Activated CD8-positive, alpha-beta T cell treated with anti-CD3 and anti-CD28 coated beads for 36 hours (primary cell): Measurements from ENCODE around the gene LGI4. TPM values are rescaled to one million over a fixed set of nuclear protein-coding genes. Genes with fewer than 3 reads are reported as not detected.

Experiments used
- ATAC-seq: fragments of 200-7000 bp; cut with Tn5 transposase; one replicate; pipeline ENCODE4 v1.10.0; 2021; ENCODE audit warnings: mild to moderate bottlenecking, moderate library complexity
- CTCF ChIA-PET: fragments of 350-600 bp; sonication (Branson Sonifier 250); formaldehyde crosslinking; loops from one replicate; lab custom pipeline; 2021; ENCODE audit warnings: antibody characterized with exemption; lab: Charles Lee
- POLR2A ChIA-PET: fragments of 350-600 bp; sonication (Branson Sonifier 250); formaldehyde crosslinking; loops from one replicate; lab custom pipeline; 2021; ENCODE audit warnings: antibody characterized with exemption; lab: Charles Lee
- DNase-seq: peaks from one replicate; pipeline ENCODE4 v3.0.0-alpha.2; 2020
- H3K27ac Mint-ChIP-seq: one replicate; pipeline ENCODE4 v1.8.0; 2021; ENCODE audit warnings: mild to moderate bottlenecking, mixed read lengths
- H3K27me3 Mint-ChIP-seq: one replicate; pipeline ENCODE4 v1.8.0; 2021; ENCODE audit warnings: mixed read lengths
- H3K36me3 Mint-ChIP-seq: one replicate; pipeline ENCODE4 v1.8.0; 2021; ENCODE audit warnings: low read depth, mixed read lengths
- H3K4me1 Mint-ChIP-seq: one replicate; pipeline ENCODE4 v1.8.0; 2021; ENCODE audit warnings: low read depth, mixed read lengths
- H3K4me3 Mint-ChIP-seq: one replicate; pipeline ENCODE4 v1.8.0; 2021; ENCODE audit warnings: mild to moderate bottlenecking, moderate library complexity, mixed read lengths
- H3K9me3 Mint-ChIP-seq: one replicate; pipeline ENCODE4 v1.8.0; 2021; ENCODE audit warnings: mixed read lengths
- intact Hi-C: fragments of 100-400 bp; cut with micrococcal nuclease; formaldehyde crosslinking; loops from one replicate; pipeline ENCODE4 v1.10.0; 2022
- total RNA-seq, 2 experiments: library from RNA; stranded (reverse); gene quantifications; one replicate each; pipeline ENCODE4 v1.2.3, GENCODE V29; 2021
- TF ChIP-seq, protein P1 (sequence below): fragments of 200-600 bp; IDR thresholded peaks from one replicate; pipeline ENCODE4 v1.8.0; 2022; ENCODE audit warnings: antibody characterized with exemption, mild to moderate bottlenecking

The LGI4 gene
- total RNA-seq, 2 experiments from 2014 or later, result 0.25 to 0.27 TPM

- Mint-ChIP-seq H3K27me3 (peaks cover 7% of the 10 kb centered on the region), H3K4me3 (no peak overlapping the region), H3K36me3 (no peaks in the 10 kb centered on the region), H3K4me1 (peaks cover 36% of the 10 kb centered on the region), H3K27ac (no peak overlapping the region), H3K9me3 (no peaks in the 10 kb centered on the region)
- intact Hi-C loops, result loop anchor here (5.0 to 10.0 kb wide), 2 partner anchors 67 to 120 kb away; partner anchors contain the start of gene USF2
- ATAC-seq (no peak), DNase-seq (no peak)
- POLR2A ChIA-PET, result interaction anchor here (0.8 to 1.9 kb wide), 6 partner anchors 9 to 210 kb away, joined by 3 to 9 read pairs (median 4); partner anchors contain the start of gene FXYD5
- CTCF ChIA-PET, result interaction anchor here (2.2 kb wide), 1 partner anchor 9 kb away, joined by 16 read pairs; the partner anchor contains the start of gene FXYD5
- TF ChIP-seq, protein P1, sequence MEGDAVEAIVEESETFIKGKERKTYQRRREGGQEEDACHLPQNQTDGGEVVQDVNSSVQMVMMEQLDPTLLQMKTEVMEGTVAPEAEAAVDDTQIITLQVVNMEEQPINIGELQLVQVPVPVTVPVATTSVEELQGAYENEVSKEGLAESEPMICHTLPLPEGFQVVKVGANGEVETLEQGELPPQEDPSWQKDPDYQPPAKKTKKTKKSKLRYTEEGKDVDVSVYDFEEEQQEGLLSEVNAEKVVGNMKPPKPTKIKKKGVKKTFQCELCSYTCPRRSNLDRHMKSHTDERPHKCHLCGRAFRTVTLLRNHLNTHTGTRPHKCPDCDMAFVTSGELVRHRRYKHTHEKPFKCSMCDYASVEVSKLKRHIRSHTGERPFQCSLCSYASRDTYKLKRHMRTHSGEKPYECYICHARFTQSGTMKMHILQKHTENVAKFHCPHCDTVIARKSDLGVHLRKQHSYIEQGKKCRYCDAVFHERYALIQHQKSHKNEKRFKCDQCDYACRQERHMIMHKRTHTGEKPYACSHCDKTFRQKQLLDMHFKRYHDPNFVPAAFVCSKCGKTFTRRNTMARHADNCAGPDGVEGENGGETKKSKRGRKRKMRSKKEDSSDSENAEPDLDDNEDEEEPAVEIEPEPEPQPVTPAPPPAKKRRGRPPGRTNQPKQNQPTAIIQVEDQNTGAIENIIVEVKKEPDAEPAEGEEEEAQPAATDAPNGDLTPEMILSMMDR, result no peak
Measured at GRCh38 chr19:35144600-35145436, 10.0 kb upstream of the LGI4 start.

DNA sequence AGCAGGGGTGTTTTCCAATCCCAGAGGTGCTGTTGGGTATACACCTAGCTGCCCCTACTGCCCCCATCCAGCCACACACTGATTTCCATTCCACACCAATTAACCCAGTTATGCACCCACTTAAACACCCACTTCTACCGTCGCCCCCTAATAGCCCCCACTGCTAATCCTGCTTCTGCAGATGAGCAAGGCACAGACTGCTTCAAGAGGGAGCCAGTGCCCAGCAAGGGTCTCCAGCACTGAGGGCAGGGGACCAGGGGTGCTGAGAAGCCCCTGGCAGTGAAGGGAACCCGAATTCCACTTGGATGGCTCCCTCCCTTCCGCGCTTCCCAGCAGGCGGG, 9.4 kb upstream of the LGI4 start:
- H3K9me3 Mint-ChIP-seq, result no peaks in the 10 kb centered on the region
- H3K27ac Mint-ChIP-seq, result no peak overlapping the region
- peaks cover 7% of the 10 kb centered on the region for H3K27me3 Mint-ChIP-seq
- ChIA-PET CTCF (interaction anchor here (0.6 to 2.2 kb wide), 2 partner anchors 10 to 72 kb away, joined by 3 to 16 read pairs; partner anchors contain the start of gene FXYD5), POLR2A (interaction anchor here (0.8 to 1.9 kb wide), 4 partner anchors 10 to 122 kb away, joined by 3 to 9 read pairs (median 4); partner anchors contain the start of gene FXYD5)
- peaks cover 36% of the 10 kb centered on the region for H3K4me1 Mint-ChIP-seq
- TF ChIP-seq, protein P1, result no peak
- intact Hi-C loops, result loop anchor here (5.0 to 10.0 kb wide), 2 partner anchors 68 to 121 kb away; partner anchors contain the start of gene USF2
- no peak overlapping the region for H3K4me3 Mint-ChIP-seq
- DNase-seq, result no peak
- no peaks in the 10 kb centered on the region for H3K36me3 Mint-ChIP-seq
- no peak for ATAC-seq

DNA sequence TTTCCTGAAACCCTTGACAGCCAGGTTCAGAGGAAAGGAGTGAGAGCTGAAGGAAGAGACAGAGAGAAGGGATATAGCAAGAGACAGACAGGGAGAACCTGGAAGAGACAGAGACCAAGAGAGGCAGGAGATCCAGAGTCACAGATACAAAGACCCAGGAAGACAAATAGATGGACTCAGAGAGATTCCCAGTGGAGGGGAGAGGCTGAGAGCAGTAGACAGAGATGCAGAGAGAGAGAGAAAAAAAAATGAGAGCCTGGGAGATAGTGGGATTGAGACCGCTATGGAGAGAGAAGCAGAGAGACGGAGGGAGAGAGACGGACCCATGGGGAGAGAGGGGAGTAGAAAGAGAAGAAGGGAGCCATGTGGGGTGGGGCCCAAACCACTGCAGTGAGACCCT, 9.0 kb upstream of the LGI4 start:
- Mint-ChIP-seq H3K9me3 (no peaks in the 10 kb centered on the region), H3K36me3 (no peaks in the 10 kb centered on the region), H3K4me1 (peaks cover 36% of the 10 kb centered on the region), H3K27me3 (peaks cover 7% of the 10 kb centered on the region), H3K4me3 (no peak overlapping the region), H3K27ac (no peak overlapping the region)
- POLR2A ChIA-PET, result interaction anchor here (1.1 to 1.9 kb wide), 3 partner anchors 10 to 122 kb away, joined by 3 to 9 read pairs (median 4); partner anchors contain the start of gene FXYD5
- no peak for DNase-seq
- TF ChIP-seq, protein P1, result no peak
- ATAC-seq, result no peak
- CTCF ChIA-PET, result interaction anchor here (0.6 to 3.9 kb wide), 4 partner anchors 10 to 84 kb away, joined by 3 to 57 read pairs (median 3); partner anchors contain the start of genes FAM187B and FXYD5
- intact Hi-C loops, result loop anchor here (5.0 to 10.0 kb wide), 2 partner anchors 68 to 121 kb away; partner anchors contain the start of gene USF2

- ATAC-seq (no peak), DNase-seq (no peak)
- Mint-ChIP-seq H3K27me3 (peaks cover 7% of the 10 kb centered on the region), H3K9me3 (no peaks in the 10 kb centered on the region), H3K4me1 (peaks cover 36% of the 10 kb centered on the region), H3K27ac (no peak within 1 kb of the TSS), H3K36me3 (no peaks in the 10 kb centered on the region), H3K4me3 (peak within 1 kb of the TSS; percentile 74)
- intact Hi-C loops, result loop anchor here (5.0 to 10.0 kb wide), 2 partner anchors 69 to 122 kb away; partner anchors contain the start of gene USF2
- TF ChIP-seq, protein P1, result peak; percentile 57
- ChIA-PET POLR2A (interaction anchor here (1.1 to 1.9 kb wide), 3 partner anchors 11 to 123 kb away, joined by 3 to 9 read pairs (median 4); partner anchors contain the start of gene FXYD5), CTCF (interaction anchor here (0.6 to 3.9 kb wide), 6 partner anchors 11 to 191 kb away, joined by 3 to 57 read pairs (median 3); partner anchors contain the start of genes FAM187B and FXYD5)
Measured at GRCh38 chr19:35143231-35143715, 8.4 kb upstream of the LGI4 start, which contains the start of gene FXYD7. FXYD7 (plus strand) TSS chr19:35143255; CDS start chr19:35143334, 79 bp downstream.
